Large intestine (tissue), 3 donors: Measurements from ENCODE around the gene DDRGK1. TPM values are rescaled to one million over a fixed set of nuclear protein-coding genes. Genes with fewer than 3 reads are reported as not detected.

Experiments used
- DNase-seq, 2 donors: peaks; one replicate each; pipeline versions ENCODE4 v3.0.0 to v3.0.0-alpha.2; 2013
- H3K27ac ChIP-seq: one replicate; pipeline ENCODE4 v1.5.1; 2013; ENCODE audit warnings: low read length
- H3K27me3 ChIP-seq: 2 replicates; pipeline ENCODE4 v1.6.1; 2013; ENCODE audit warnings: low read length; ENCODE audit not compliant: control insufficient read depth, insufficient read depth
- H3K36me3 ChIP-seq: 2 replicates; pipeline ENCODE4 v1.6.1; 2013; ENCODE audit warnings: low read length; ENCODE audit not compliant: control insufficient read depth, insufficient read depth
- H3K4me1 ChIP-seq: one replicate; pipeline ENCODE4 v1.6.1; 2013; ENCODE audit warnings: low read length; ENCODE audit not compliant: control insufficient read depth, insufficient read depth
- H3K4me3 ChIP-seq: one replicate; pipeline ENCODE4 v1.5.1; 2013; ENCODE audit warnings: low read length
- H3K9me3 ChIP-seq: one replicate; pipeline ENCODE4 v1.6.1; 2013; ENCODE audit warnings: mild to moderate bottlenecking, low read depth, low read length, moderate library complexity; ENCODE audit not compliant: control insufficient read depth
- WGBS: methylation state at CpG from one replicate; pipeline ENCODE4 v1.1.5; 2013; ENCODE audit warnings: low lambda C conversion rate; ENCODE audit not compliant: insufficient coverage; 5-methylcytosine and 5-hydroxymethylcytosine counted together
- polyA plus RNA-seq: library from polyadenylated mRNA; unstranded; fragments of 120-200 nt; gene quantifications from one replicate; pipeline ENCODE4 v1.2.1, GENCODE V29; 2013

The DDRGK1 gene
- polyA plus RNA-seq, 1 donor = 77.0 TPM

DNA sequence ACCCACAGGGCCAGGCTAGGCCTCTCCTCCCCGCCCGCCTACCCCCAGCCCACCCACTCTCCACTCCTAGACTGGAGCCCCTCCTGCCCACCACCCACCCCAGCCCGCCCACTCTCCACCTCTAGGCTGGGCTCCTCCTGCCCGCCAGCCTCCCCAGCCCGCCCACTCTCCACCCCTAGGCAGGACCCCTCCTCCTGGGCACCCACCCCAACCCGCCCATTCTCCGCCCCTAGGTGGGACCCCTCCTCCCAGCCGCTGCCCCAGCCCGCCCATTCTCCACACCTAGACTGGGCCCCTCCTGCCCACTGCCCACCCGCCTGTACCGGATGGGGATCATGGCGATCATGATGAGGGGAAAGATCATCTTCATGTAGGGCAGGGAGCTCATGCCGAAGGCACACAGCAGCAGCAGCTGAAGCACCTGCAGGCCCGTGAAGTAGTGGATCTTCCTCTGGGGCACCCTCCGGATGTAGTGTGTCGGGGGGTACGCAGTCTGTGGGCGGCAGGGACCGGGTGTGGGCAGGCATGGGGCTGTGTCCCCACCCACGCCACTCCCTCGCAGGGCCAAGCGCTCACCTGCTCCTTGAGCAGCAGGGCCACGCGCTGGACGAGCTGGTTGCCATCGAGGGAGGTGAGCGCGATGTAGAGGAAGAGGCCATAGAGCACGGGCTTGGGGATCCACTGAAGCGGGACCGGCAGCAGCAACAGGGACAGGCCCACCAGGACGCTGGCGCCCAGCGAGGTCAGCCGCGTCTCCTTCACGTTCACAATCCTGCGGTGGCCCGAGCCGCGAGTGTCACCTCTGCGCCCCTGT lies 23.7 kb upstream of the DDRGK1 start:
- Histone ChIP-seq H3K27ac (no peak overlapping the region), H3K9me3 (no peaks in the 10 kb centered on the region), H3K27me3 (no peaks in the 10 kb centered on the region), H3K36me3 (peaks cover 4% of the 10 kb centered on the region), H3K4me1 (no peaks in the 10 kb centered on the region), H3K4me3 (no peak overlapping the region)
- no peak for DNase-seq
- WGBS = no CpG with 5 or more reads among the region's 42 CpGs

DNA sequence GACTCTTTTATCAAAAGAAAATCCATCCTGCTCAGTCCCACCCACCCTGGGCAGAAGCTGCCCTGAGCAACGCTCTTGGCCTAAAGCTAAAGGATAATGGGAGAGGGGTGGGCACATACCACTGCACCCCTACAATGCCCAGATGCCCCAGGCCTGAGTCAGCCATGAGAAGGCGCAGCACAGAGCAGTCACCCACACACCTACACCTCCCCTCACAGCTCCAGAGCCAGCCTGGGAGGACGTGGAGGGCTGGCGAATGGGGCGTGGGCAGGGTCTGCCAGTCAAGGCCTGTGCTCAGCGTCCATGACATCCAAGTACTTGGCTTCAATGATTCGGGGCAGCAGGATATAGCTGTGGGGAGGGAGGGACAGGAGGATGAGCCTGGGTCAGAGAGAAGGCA lies 23.0 kb upstream of the DDRGK1 start:
- Histone ChIP-seq H3K27ac (no peak overlapping the region), H3K4me3 (no peak overlapping the region), H3K9me3 (no peaks in the 10 kb centered on the region), H3K4me1 (no peaks in the 10 kb centered on the region), H3K27me3 (no peaks in the 10 kb centered on the region), H3K36me3 (peaks cover 10% of the 10 kb centered on the region)
- WGBS = no CpG with 5 or more reads among the region's 7 CpGs
- no peak for DNase-seq

DNA sequence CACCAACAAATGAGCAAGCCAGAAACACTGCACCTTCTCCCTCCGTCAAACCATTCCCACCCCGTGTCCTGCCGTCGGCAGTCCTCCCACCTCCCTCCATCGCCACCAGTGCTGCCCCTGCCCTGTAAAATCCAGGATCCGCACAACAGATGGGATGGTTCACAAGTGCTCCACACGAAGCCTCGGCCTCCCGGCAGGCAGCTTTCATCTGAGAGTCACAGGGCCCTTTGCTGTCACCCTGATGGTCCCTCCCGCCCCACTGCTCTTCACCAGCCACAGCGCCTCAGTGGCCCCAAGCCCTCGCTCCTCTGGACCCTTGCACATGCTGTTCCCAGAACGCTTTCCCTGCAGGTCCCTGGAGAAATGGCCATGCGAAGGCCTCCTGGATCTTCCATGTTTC lies 22.4 kb upstream of the DDRGK1 start:
- H3K27ac ChIP-seq = no peak overlapping the region
- H3K4me1 ChIP-seq = no peaks in the 10 kb centered on the region
- peaks cover 16% of the 10 kb centered on the region for H3K36me3 ChIP-seq
- no peaks in the 10 kb centered on the region for H3K9me3 ChIP-seq
- no CpG with 5 or more reads among the region's 14 CpGs for WGBS
- no peaks in the 10 kb centered on the region for H3K27me3 ChIP-seq
- H3K4me3 ChIP-seq = no peak overlapping the region
- DNase-seq = no peak

DNA sequence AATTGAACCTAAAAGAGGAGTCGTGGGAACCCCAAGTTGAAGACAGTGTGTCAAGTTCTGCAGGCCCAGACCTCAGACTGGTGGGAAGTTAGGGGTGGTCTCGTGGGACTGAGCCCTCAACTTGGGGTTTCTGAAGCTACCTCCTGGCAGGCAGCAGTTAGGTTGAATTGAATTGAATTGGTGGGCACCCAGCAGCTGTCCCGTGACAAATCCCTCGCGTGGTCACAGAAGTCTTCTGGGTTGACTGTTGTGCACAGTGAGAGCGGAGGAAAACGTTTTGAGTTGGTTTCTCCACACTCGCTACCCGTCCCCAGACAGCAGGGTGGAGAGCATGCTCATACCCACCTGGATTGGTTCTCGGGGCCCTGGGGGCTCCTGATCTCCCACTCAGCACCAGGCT lies 21.6 kb upstream of the DDRGK1 start:
- WGBS = 100% methylated on average over 3 of the region's 10 CpGs

DNA sequence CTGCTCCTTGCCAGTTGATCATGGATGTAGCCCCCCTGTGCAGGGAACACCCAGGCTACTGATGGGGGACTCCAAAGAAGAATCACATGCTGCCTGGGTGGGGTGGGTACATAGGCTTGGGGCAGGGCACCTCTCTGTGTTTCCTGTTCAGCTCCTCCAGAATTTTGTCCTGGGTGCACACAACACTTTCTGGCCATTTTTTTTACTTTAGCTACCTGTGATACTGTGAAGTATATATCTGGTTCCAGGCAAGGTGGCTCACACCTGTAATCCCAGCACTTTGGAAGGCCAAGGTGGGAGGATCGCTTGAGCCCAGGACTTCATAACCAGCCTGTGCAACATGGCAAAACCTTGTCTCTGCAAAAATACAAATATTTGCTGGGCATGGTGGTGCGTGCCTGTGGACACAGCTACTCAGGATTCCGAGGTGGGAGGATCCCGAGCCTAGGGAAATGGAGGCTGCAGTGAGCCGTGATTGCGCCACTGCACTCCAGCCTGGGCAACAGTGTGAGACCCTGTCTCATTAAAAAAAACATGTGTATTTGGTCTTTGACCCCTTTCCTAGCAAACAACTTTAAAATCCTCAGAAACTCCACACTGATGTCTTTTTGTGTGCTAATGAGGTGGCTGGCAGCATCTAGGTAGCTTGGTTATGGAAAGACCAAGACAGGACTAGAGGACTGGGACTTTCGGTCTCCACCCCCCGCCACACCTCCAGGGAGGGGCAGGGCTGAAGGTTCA lies 20.4 kb upstream of the DDRGK1 start:
- DNase-seq = peak in 1 of 2 donors; percentile 59
- Histone ChIP-seq H3K4me1 (no peaks in the 10 kb centered on the region), H3K4me3 (no peak overlapping the region), H3K27me3 (no peaks in the 10 kb centered on the region), H3K9me3 (no peaks in the 10 kb centered on the region), H3K27ac (no peak overlapping the region), H3K36me3 (peaks cover 29% of the 10 kb centered on the region)
- no CpG with 5 or more reads among the region's 8 CpGs for whole genome bisulfite sequencing

More for the DNA sequence above, 21.6 kb upstream of the DDRGK1 start:
- H3K36me3 ChIP-seq = peaks cover 22% of the 10 kb centered on the region
- H3K4me3 ChIP-seq = no peak overlapping the region
- H3K4me1 ChIP-seq = no peaks in the 10 kb centered on the region
- no peak for DNase-seq
- no peak overlapping the region for H3K27ac ChIP-seq
- no peaks in the 10 kb centered on the region for H3K27me3 ChIP-seq
- H3K9me3 ChIP-seq = no peaks in the 10 kb centered on the region

DNA sequence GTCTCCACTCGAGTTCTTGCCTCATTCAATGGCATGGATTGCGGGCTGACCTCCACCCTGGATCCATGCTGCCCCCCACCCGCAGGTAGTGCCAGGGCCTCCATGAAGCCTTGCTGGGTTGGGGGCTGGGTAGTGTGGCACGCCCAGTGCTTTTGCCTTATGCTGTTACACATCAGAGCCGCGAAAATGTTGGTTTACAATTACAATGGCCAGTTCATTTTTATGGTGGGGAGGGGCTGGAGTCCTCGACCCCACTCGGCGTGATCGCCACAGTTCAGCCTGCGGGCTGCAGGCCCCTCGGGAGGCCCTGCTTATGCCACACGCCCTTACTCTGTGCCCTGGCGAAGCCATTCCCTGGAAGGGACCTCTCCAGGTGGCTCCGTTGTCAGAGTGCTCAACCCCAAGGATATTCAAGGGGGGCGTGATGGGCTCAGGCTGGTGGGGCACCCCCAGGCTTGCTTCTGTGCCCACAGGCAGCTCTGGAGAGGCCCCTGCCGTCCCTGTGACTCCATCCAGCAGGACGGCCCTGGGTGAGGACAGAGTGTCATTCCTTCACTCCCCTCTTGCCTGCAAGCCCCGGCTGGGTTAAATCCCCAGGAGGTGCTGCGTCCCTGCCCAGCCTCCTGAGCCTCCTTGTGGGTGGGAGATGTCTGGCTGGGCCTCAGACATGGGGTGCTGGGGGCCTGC lies 19.7 kb upstream of the DDRGK1 start:
- H3K4me1 ChIP-seq = no peaks in the 10 kb centered on the region
- peaks cover 32% of the 10 kb centered on the region for H3K36me3 ChIP-seq
- no peak overlapping the region for H3K4me3 ChIP-seq
- H3K27me3 ChIP-seq = no peaks in the 10 kb centered on the region
- no peak for DNase-seq
- H3K27ac ChIP-seq = no peak overlapping the region
- no peaks in the 10 kb centered on the region for H3K9me3 ChIP-seq
- no CpG with 5 or more reads among the region's 20 CpGs for WGBS

DNA sequence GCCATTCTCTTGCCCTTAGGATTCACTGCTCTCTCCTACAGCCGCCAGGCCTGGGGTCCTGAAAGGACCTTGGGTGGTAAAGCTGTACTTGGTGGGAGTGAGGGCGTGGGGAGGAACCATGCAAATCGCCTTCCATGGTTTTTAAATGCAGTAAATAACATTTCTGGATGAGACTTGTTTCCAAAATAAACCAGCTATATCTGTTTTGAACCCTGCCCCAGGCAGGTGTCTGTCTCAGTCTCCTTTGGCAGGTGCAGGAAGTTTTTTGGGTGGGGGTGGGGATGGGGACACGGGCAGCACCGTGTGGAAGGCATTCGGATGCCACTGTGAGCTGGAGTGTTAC lies 19.1 kb upstream of the DDRGK1 start:
- no peaks in the 10 kb centered on the region for H3K4me1 ChIP-seq
- H3K4me3 ChIP-seq = no peak overlapping the region
- no peak for DNase-seq
- WGBS = no CpG with 5 or more reads among the region's 6 CpGs
- no peak overlapping the region for H3K27ac ChIP-seq
- no peaks in the 10 kb centered on the region for H3K27me3 ChIP-seq
- H3K36me3 ChIP-seq = peaks cover 32% of the 10 kb centered on the region
- H3K9me3 ChIP-seq = no peaks in the 10 kb centered on the region

DNA sequence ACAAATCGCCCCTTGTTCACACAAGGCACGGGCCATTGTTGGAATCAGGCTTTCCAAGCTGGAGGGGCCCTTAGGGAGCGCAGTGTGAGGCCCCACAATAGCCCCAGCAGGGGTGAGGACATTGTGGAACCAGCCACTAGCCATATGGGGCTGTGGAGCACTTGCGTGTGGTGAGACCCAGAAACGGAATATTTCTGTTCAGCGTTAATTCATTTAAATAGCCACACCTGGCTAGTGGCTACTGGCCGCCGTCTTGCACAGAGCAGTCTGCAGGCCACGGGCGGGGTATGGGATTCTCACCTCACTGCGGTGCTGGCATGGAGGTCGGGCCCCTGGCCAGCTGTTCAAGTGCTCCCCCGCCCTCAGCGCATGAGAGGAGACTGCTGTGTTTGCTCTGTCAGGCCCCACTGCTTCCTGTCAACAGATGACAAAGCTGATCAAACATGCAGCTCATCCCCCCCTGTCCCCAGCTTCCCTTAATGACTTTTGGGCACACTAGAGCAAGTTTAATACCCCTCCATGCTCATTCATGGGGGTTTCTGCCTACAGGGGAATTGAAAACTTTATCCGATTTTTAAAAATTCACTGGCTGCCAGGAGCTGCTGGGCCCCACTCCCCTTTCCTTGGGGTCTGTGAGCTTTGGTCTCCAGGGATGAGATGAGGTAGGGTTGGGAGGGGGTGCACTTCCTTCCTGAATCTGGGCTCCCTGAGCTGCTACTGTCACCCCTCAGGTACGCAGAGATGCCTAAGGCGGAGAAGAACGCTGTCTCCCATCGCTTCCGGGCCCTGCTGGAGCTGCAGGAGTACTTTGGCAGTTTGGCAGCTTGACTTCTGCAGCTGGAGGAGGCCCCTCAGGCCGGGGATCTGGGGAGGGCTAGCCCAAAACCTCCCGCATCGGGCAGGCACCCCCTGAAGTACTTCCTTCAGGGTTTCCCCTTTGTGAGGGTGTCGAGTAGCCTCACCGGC lies 18.4 kb upstream of the DDRGK1 start:
- peaks cover 32% of the 10 kb centered on the region for H3K36me3 ChIP-seq
- H3K9me3 ChIP-seq = no peaks in the 10 kb centered on the region
- H3K27ac ChIP-seq = no peak overlapping the region
- no peaks in the 10 kb centered on the region for H3K4me1 ChIP-seq
- WGBS = no CpG with 5 or more reads among the region's 25 CpGs
- peak in 1 of 2 donors; percentile 35 for DNase-seq
- no peaks in the 10 kb centered on the region for H3K27me3 ChIP-seq
- no peak overlapping the region for H3K4me3 ChIP-seq

DNA sequence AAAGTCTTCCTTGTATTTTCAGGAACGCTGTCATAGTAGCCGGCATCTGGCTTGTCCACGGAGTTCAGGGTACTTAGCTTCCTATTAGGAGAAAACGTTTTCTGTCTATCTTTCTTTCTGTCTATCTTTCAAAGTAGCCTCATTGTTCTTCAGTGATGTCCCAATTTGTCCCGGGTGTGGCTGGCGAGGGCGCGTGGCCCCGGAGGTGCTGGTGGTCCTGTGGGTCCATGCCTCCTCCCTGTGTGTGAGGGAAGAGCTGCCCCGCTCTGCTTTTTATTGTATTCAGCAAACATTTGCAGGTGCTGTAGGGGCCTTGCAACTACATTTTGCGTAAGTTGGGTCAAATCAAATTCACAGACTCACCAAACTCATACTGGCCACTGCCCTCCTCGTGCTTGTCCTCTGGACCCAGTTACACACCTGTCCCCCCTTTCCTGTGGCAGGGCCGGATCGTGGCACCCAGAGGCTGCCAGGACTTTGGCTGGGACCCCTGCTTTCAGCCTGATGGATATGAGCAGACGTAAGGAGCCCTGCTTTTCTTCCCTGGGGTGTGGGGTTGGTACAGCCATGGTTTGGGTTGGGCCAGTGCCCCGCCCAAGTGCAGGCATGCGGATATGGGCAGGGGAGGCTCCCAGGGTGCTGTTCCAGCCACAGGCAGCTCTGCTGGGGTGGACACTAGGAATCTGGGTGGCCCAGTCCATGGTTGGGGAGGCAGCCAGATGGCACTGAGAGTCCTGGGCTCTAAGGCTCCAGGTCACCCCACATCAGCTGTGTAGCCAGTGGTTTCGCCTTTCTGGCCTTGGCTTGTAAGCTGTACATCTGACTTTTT lies 17.1 kb upstream of the DDRGK1 start:
- peaks cover 32% of the 10 kb centered on the region for H3K36me3 ChIP-seq
- no peaks in the 10 kb centered on the region for H3K9me3 ChIP-seq
- no peak overlapping the region for H3K4me3 ChIP-seq
- no peak for DNase-seq
- H3K27me3 ChIP-seq = no peaks in the 10 kb centered on the region
- no CpG with 5 or more reads among the region's 18 CpGs for WGBS
- no peaks in the 10 kb centered on the region for H3K4me1 ChIP-seq
- H3K27ac ChIP-seq = no peak overlapping the region
